Activated naive CD8-positive, alpha-beta T cell (primary cell): ENCODE results near the gene INSIG1.

Source experiments
- H3K27ac Mint-ChIP-seq: one replicate; pipeline ENCODE4 v1.8.0; 2021; ENCODE audit warnings: mixed read lengths
- H3K27me3 Mint-ChIP-seq: one replicate; pipeline ENCODE4 v1.8.0; 2021; ENCODE audit warnings: mixed read lengths
- H3K36me3 Mint-ChIP-seq: one replicate; pipeline ENCODE4 v1.8.0; 2021; ENCODE audit warnings: mixed read lengths
- H3K4me1 Mint-ChIP-seq: one replicate; pipeline ENCODE4 v1.8.0; 2021; ENCODE audit warnings: low read depth, mixed read lengths
- H3K4me3 Mint-ChIP-seq: one replicate; pipeline ENCODE4 v1.8.0; 2021; ENCODE audit warnings: mild to moderate bottlenecking, mixed read lengths
- H3K9me3 Mint-ChIP-seq: one replicate; pipeline ENCODE4 v1.8.0; 2021; ENCODE audit warnings: low read depth, mixed read lengths

Gene INSIG1

DNA sequence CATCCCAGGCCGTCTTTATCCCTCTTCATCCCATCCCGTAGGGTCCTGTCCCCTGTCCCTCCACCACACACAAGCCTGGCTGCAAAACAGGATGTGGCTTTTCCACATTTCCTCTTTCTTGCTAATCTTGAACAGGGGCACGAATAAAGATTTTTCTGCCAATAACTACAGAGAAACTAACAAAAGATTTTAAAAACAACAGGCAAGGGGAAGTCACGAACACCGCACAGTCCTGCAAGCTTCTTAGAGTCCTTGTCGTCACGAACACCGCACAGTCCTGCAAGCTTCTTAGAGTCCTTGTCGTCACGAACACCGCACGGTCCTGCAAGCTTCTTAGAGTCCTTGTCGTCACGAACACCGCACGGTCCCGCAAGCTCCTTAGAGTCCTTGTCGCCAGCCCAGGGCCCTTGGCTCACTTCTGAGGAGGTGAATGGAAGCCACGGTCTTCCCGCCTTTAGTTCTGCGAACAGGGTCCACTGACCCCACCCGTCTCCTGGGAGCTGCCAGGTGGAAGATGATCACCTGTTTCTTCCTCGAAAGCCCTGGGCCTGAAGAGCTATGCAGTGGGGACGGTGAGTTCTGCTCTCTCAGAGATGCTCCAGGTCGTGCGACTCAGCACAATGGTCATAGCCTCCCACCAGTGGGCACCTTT, 10.3 kb upstream of the INSIG1 start:
- Mint-ChIP-seq H3K4me1 (peaks cover 31% of the 10 kb centered on the region), H3K4me3 (no peak overlapping the region), H3K27ac (no peak overlapping the region), H3K36me3 (no peaks in the 10 kb centered on the region), H3K27me3 (no peaks in the 10 kb centered on the region), H3K9me3 (no peaks in the 10 kb centered on the region)

DNA sequence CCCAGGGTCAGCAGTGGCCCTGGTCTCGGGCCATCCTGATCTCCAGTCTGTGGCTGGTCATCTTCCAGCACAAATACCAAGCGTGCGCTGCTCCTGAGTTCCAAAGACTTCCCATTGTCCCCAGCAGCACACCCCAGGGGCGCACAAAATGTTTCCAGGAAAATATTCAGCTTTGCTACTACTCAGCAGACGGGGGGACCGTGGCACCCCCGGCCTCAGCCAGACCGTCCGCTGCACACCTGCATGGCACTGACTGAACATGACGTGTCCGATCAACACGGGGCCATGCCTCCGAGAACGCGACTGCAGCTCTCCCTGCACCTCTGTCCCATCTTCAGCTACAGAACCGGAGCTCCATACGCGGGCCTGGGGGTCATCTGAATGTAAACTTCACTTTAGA, 9.6 kb upstream of the INSIG1 start:
- no peak overlapping the region for H3K4me3 Mint-ChIP-seq
- no peak overlapping the region for H3K27ac Mint-ChIP-seq
- no peaks in the 10 kb centered on the region for H3K27me3 Mint-ChIP-seq
- no peaks in the 10 kb centered on the region for H3K36me3 Mint-ChIP-seq
- peaks cover 27% of the 10 kb centered on the region for H3K4me1 Mint-ChIP-seq
- no peaks in the 10 kb centered on the region for H3K9me3 Mint-ChIP-seq

DNA sequence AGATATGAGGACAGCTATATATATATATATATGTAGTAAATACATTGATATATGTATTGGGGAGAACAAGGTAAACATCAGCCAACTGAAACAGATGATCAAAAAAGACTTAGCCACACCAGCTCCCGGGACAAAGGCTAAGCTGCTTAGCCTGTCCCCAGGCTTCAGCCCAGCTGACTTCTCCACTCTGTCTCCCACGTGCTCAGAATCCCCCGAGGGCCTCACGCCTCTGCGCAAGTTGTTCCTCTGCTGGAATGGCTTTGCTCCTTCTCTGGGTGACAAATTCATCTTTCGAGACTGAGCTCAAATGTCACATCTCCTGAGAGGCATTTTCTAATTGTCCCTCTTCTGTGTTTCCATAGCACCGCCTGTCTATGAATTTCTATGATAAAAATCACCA, 8.6 kb upstream of the INSIG1 start:
- Mint-ChIP-seq H3K36me3 (no peaks in the 10 kb centered on the region), H3K4me3 (no peak overlapping the region), H3K9me3 (no peaks in the 10 kb centered on the region), H3K27me3 (no peaks in the 10 kb centered on the region), H3K27ac (no peak overlapping the region), H3K4me1 (peaks cover 23% of the 10 kb centered on the region)

DNA sequence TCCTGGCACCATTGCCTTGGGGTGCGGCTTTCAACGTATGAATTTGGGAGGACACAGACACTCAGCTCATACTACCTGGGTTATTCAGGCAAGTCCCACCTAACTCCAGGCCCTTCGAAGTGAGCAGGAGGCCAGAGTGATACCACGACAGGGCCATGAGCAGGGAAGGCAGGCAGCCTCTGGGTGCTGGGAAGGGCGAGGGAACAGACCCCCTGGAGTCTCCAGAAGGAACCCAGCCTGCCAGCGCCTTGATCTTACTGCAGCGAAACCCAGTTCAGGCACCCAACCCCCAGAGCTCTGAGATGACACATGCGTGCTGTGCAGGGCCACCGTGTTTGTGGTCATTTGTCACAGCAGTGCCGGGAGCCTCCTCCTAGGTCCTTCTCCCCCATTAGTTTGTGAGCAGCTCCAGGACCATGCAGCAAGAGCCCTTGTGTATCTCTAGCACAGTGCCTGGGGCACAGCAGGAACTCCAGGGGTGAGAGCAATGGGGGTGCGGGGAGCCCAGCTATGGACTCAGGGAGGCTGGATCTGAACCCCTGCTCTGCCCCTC, 7.7 kb upstream of the INSIG1 start:
- no peaks in the 10 kb centered on the region for H3K9me3 Mint-ChIP-seq
- H3K4me1 Mint-ChIP-seq = peaks cover 25% of the 10 kb centered on the region
- H3K36me3 Mint-ChIP-seq = no peaks in the 10 kb centered on the region
- no peaks in the 10 kb centered on the region for H3K27me3 Mint-ChIP-seq
- no peak overlapping the region for H3K27ac Mint-ChIP-seq
- no peak overlapping the region for H3K4me3 Mint-ChIP-seq

DNA sequence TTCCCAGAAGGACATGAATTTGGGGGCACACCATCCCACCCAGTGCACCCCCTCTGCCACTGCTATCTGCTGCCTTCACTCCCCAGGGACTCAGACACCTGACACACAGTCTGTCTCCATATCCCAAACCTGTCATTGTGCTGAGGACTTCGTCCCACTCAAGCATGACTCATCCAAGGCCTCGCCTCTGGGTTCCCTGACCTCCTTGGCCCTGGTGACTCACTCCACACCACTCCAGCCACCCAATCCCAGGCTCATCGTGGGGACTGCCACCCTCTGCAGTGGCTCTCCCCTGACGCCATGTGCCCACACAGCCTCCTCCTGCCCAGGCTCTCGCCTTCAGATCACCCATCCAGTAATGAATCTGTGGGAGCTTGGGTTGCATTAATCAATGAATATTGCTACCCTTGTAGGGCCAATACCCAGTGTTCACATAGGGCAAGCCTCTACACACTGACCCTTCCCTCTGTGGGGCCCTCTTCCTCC, 6.6 kb upstream of the INSIG1 start:
- H3K4me1 Mint-ChIP-seq = peaks cover 26% of the 10 kb centered on the region
- H3K36me3 Mint-ChIP-seq = no peaks in the 10 kb centered on the region
- no peaks in the 10 kb centered on the region for H3K27me3 Mint-ChIP-seq
- H3K4me3 Mint-ChIP-seq = no peak overlapping the region
- H3K27ac Mint-ChIP-seq = no peak overlapping the region
- H3K9me3 Mint-ChIP-seq = no peaks in the 10 kb centered on the region

DNA sequence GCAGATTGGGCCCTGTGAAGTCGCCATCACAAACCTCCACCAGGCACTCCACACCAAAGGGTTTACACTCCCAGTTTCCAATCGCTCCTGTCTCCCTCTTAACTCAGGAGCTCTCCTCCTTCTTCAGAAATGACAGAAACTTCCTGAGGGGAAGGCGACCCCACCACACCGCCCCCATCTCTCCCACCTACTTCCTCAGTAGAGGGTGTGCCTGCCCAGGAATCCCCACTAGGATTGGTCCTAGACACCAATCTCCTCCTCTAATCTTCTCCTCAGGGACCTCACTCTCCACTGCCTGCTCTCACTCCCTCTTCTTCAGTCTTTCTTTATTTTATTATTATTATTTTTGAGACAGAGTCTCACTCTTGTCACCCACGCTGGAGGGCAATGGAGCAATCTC, 5.9 kb upstream of the INSIG1 start:
- H3K27ac Mint-ChIP-seq = no peak overlapping the region
- H3K4me1 Mint-ChIP-seq = peaks cover 26% of the 10 kb centered on the region
- no peaks in the 10 kb centered on the region for H3K9me3 Mint-ChIP-seq

DNA sequence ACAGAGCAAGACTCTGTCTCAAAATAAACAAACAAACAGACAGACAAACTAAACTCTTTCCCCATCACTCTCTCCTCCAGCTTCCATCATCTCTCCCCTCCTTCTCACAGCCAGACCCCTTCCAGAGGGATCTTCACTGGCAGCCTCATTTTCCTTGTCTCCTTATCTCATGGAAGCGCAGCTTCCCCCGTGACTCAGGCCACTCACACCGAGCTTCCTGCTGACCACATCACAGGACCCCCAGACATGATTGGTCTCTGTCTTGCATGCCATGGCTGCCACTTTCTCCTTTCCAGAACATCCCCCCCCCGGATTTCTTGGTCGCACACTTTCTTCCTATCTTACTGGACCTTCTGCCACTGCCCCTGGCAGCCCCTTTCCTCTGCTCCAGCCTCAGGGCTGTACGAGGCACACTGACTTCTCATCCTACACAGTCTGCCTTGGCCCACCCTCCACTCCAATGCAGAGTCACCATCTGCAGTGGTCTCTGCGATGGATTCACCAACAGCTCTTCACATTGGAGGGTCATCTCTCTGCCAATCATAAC, 4.9 kb upstream of the INSIG1 start:
- no peak overlapping the region for H3K4me3 Mint-ChIP-seq
- H3K9me3 Mint-ChIP-seq = no peaks in the 10 kb centered on the region
- H3K36me3 Mint-ChIP-seq = no peaks in the 10 kb centered on the region
- H3K27me3 Mint-ChIP-seq = no peaks in the 10 kb centered on the region
- H3K27ac Mint-ChIP-seq = no peak overlapping the region
- peaks cover 22% of the 10 kb centered on the region for H3K4me1 Mint-ChIP-seq

More for the DNA sequence above, 5.9 kb upstream of the INSIG1 start:
- Mint-ChIP-seq H3K27me3 (no peaks in the 10 kb centered on the region), H3K4me3 (no peak overlapping the region), H3K36me3 (no peaks in the 10 kb centered on the region)

DNA sequence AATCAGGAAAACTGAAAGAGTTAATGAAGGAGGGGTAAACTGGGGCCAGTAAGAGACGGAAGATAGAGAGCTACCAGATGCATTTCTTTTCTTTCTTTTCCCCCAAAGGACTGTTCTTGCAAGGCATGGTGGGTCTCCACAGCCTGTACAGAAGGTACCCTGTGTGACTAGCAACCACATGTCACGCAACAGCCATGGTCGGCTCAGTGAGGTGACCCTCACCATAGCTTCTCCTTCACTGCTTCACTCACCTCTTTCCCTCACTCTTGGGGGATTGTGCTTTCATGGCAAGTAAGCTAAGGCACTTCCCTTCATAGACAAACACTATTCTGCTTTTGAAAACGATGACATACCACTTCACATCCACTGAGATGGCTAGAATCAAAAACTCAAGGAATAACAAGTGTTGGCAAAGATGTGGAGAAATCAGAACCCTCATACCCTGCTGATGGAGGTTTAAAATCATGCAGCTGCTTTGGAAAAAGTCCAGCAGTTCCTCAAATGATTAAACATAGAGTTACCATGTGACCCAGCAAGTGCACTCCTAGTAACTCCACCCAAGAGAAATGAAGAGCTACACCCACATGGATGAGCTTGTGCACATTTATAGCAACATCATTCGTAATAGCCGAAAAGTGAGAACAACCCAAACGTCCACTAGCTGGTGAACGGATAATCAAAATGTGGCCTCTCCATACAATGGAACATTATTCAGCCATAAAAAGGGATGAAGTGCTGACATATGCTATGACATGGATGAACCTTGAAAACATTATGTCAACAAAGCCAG, 3.8 kb upstream of the INSIG1 start:
- Mint-ChIP-seq H3K4me3 (no peak overlapping the region), H3K9me3 (no peaks in the 10 kb centered on the region), H3K27me3 (no peaks in the 10 kb centered on the region), H3K27ac (no peak overlapping the region), H3K4me1 (peaks cover 21% of the 10 kb centered on the region), H3K36me3 (no peaks in the 10 kb centered on the region)

DNA sequence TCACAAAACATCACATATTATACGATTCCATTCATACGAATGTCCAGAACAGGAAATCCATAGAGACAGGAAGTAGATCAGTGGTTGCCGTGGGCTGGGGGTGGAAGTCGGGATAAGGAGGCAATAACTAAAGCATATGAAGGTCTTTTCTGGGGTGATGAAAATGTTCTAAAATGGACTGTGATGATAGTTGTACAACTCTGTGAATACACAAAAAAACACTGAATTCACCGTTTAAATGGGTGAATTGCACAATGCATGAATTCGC, 3.2 kb upstream of the INSIG1 start:
- Mint-ChIP-seq H3K27me3 (no peaks in the 10 kb centered on the region), H3K27ac (no peak overlapping the region), H3K9me3 (no peaks in the 10 kb centered on the region), H3K36me3 (no peaks in the 10 kb centered on the region), H3K4me1 (peaks cover 23% of the 10 kb centered on the region), H3K4me3 (no peak overlapping the region)

DNA sequence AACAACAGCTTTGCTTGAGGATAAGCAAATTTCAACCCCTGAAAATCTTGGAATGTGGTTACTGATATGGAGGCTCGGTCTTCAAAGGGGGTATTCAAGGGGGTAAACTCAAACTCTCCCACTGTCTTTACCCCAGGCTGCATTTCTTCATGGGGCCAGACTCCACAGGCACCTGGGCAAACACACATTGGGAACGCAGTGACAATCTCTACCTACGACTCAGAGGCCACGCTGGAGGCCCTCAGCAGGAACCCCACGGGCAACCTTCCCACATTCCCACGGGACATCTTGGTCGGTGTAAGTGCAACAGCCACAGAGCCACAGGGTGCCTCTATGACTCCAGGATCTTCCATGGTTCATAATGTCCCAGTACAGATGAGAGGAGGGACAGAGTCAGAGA, 2.2 kb upstream of the INSIG1 start:
- peaks cover 34% of the 10 kb centered on the region for H3K4me1 Mint-ChIP-seq
- H3K9me3 Mint-ChIP-seq = no peaks in the 10 kb centered on the region
- no peaks in the 10 kb centered on the region for H3K36me3 Mint-ChIP-seq
- no peaks in the 10 kb centered on the region for H3K27me3 Mint-ChIP-seq
- no peak overlapping the region for H3K4me3 Mint-ChIP-seq
- H3K27ac Mint-ChIP-seq = no peak overlapping the region

DNA sequence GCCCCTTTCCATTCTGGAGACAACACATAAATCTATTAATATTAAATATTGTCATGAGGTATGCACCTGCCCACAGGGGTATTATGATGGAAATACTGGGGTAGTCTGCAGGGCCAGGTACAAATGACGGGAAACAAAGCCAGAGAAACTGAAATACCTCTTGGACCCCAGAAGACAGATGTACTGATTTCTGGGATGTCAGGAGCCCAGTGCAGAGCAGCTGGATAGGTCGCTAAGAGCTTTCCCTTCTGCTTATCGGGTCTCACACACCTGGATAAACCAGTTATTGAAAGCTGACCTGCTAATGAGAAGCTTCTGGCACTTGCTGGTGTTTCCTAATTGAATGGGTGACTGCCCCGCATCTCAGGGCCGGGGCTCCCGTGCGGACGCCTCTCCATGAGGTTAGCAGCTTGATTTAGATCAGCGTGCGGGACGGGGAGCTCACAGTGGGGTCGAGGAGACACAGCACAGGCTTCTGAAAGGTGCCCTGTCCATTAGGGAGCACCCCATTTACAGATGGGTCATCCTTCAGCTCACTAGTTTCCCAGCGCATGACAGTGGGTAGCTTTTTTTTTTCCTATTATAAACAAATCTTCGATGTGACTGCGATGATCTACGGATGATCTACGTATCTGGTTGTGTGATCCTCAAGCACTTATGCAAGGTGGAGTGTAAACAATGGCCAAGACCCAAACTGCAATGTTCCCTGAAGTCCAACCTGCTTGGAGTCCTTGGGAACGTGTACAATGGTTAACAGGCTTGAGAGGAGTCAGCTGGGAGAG, 1.5 kb upstream of the INSIG1 start:
- Mint-ChIP-seq H3K36me3 (no peaks in the 10 kb centered on the region), H3K4me3 (peak overlapping the region; percentile 90), H3K27me3 (no peaks in the 10 kb centered on the region), H3K27ac (peak overlapping the region; percentile 91), H3K4me1 (peaks cover 41% of the 10 kb centered on the region), H3K9me3 (no peaks in the 10 kb centered on the region)

DNA sequence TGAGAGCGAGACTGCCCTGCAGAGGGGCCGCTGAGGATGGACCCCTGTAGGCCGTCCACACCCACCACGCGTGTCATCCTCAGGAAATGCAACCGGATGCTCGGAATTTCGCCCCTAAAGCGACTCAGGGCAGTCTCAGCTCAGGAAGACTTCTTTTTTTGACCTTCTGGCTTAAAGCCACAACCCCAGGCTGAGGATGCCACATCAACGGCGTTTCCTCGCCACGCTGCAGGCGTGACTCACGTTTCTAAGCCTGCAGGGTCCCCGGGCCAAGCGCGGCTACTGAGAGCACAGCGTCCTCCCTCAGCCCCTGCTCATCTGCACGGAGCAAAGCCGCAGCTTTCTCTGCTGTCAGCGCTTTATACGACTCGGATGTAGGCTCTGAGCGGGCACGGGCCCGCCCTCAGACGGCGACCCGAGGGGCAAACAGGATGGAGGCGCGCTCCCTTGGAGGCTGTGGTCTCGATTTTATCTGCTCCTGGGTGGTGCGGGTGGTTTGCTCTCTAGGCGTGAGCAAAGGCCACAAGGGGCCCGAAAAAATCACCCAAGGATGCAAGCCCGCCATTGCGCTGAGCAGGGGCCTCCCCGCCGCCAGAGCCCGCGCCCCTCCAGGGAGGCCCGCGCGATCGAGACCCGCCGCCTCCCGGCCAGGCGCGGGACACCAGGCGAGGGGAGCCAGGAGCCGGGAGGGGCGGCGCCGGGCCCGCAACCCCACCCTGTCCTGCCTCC, 726 bp upstream of the INSIG1 start:
- Mint-ChIP-seq H3K4me1 (peaks cover 45% of the 10 kb centered on the region), H3K27ac (peak overlapping the region; percentile 91), H3K9me3 (no peaks in the 10 kb centered on the region)

DNA sequence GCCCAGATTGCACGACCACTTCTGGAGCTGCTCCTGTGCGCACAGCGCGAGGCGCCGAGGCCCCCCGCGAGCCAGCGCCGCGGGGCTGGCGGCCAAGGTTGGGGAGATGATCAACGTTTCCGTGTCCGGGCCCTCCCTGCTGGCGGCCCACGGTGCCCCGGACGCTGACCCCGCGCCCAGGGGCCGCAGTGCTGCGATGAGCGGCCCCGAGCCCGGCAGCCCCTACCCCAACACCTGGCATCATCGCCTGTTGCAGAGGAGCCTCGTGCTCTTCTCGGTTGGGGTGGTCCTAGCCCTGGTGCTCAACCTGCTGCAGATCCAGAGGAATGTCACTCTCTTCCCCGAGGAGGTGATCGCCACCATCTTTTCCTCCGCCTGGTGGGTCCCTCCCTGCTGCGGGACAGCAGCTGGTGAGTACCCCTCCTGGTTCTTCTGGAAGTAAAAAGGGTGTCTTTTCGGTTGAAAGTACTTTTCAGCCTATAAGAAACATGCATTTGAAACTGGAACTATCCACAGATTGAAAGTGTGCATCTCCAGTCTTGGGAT, 683 bp downstream of the INSIG1 start:
- Mint-ChIP-seq H3K9me3 (no peaks in the 10 kb centered on the region), H3K4me1 (peaks cover 46% of the 10 kb centered on the region), H3K27me3 (no peaks in the 10 kb centered on the region), H3K36me3 (no peaks in the 10 kb centered on the region), H3K27ac (peak overlapping the region; percentile 96), H3K4me3 (peak overlapping the region; percentile 88)

More for the DNA sequence above, 726 bp upstream of the INSIG1 start:
- H3K36me3 Mint-ChIP-seq = no peaks in the 10 kb centered on the region
- H3K27me3 Mint-ChIP-seq = no peaks in the 10 kb centered on the region
- H3K4me3 Mint-ChIP-seq = peak overlapping the region; percentile 90

DNA sequence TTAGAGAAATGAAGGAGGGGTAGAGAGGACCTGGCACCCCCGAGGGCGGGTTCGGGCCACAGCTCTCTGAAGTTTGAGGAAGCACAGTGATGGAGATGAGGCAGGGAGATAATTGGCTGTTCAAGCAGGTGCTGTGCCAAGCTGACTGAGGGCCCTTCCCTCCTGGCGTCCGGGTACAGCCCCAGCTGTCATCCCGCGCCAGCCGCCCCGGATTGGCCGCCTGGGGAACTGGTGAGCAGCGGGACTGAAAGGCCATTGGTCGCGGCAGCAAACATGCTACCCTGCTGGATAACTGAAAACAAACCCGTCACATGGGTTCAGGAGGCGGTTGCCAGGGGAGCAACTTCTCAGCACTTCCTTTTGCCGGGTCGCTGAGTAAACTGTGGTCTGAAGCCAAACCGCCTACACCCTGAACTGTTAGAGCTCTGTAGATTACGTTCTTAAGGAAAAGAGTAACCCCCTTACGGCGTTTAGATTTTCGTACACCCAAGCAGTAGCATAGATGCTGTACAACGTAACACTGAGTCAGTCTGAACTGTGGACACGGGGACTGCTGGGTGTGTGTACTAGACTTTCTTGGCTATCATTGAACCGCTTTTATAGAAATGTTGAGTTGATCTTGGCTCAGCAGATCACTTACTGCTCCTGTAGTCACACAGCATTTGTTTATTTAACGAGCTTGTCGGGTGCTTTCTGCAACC, 1.3 kb downstream of the INSIG1 start:
- H3K36me3 Mint-ChIP-seq = no peaks in the 10 kb centered on the region
- no peaks in the 10 kb centered on the region for H3K9me3 Mint-ChIP-seq
- H3K4me1 Mint-ChIP-seq = peaks cover 46% of the 10 kb centered on the region

More for the DNA sequence above, 1.3 kb downstream of the INSIG1 start:
- Mint-ChIP-seq H3K27me3 (no peaks in the 10 kb centered on the region), H3K4me3 (peak overlapping the region; percentile 88), H3K27ac (peak overlapping the region; percentile 96)
